Dendritic cell treated with granulocyte-macrophage colony-stimulating factor and Interleukin-4, amounts not matched to agents 40 ng/mL and 50 ng/mL, for 4 days (primary cell): Measurements from ENCODE around the gene KRT33B.

Experiments
- H3K27ac Mint-ChIP-seq: one replicate; pipeline ENCODE4 v1.8.0; 2022; ENCODE audit warnings: mild to moderate bottlenecking, mixed read lengths
- H3K27me3 Mint-ChIP-seq: one replicate; pipeline ENCODE4 v1.8.0; 2022; ENCODE audit warnings: mild to moderate bottlenecking, mixed read lengths
- H3K36me3 Mint-ChIP-seq: one replicate; pipeline ENCODE4 v1.8.0; 2022; ENCODE audit warnings: low read depth, mixed read lengths
- H3K4me1 Mint-ChIP-seq: one replicate; pipeline ENCODE4 v1.8.0; 2022; ENCODE audit warnings: low read depth, mixed read lengths
- H3K4me3 Mint-ChIP-seq: one replicate; pipeline ENCODE4 v1.8.0; 2022; ENCODE audit warnings: mild to moderate bottlenecking, moderate library complexity, mixed read lengths
- H3K9me3 Mint-ChIP-seq: one replicate; pipeline ENCODE4 v1.8.0; 2022; ENCODE audit warnings: mixed read lengths
- intact Hi-C: fragments of 100-400 bp; cut with micrococcal nuclease; formaldehyde crosslinking; loops from one replicate; pipeline ENCODE4 v1.15.0; 2022

KRT33B gene

GRCh38 chr17:41331606-41332005, 38.0 kb downstream of the KRT33B start:
- H3K4me1 Mint-ChIP-seq = peaks cover 2% of the 10 kb centered on the region
- H3K27me3 Mint-ChIP-seq = peaks cover 5% of the 10 kb centered on the region
- no peak overlapping the region for H3K27ac Mint-ChIP-seq
- no peaks in the 10 kb centered on the region for H3K9me3 Mint-ChIP-seq
- no peak overlapping the region for H3K4me3 Mint-ChIP-seq
- intact Hi-C loops = no loop called here
- no peaks in the 10 kb centered on the region for H3K36me3 Mint-ChIP-seq

GRCh38 chr17:41329279-41329948, 40.2 kb downstream of the KRT33B start:
- no peak overlapping the region for H3K27ac Mint-ChIP-seq
- H3K27me3 Mint-ChIP-seq = peaks cover 2% of the 10 kb centered on the region
- H3K36me3 Mint-ChIP-seq = no peaks in the 10 kb centered on the region
- peaks cover 4% of the 10 kb centered on the region for H3K4me1 Mint-ChIP-seq
- no peaks in the 10 kb centered on the region for H3K9me3 Mint-ChIP-seq
- intact Hi-C loops = loop anchor here (10.0 kb wide), 1 partner anchor 525 kb away; no protein-coding TSS in a partner anchor
- no peak overlapping the region for H3K4me3 Mint-ChIP-seq

GRCh38 chr17:41328207-41328606, 41.4 kb downstream of the KRT33B start:
- Mint-ChIP-seq H3K27me3 (peaks cover 7% of the 10 kb centered on the region), H3K36me3 (no peaks in the 10 kb centered on the region), H3K4me1 (peaks cover 4% of the 10 kb centered on the region), H3K4me3 (no peak overlapping the region), H3K9me3 (no peaks in the 10 kb centered on the region), H3K27ac (no peak overlapping the region)
- intact Hi-C loops = loop anchor here (10.0 kb wide), 1 partner anchor 523 kb away; no protein-coding TSS in a partner anchor

- intact Hi-C loops = loop anchor here (10.0 kb wide), 1 partner anchor 523 kb away; no protein-coding TSS in a partner anchor
- no peaks in the 10 kb centered on the region for H3K9me3 Mint-ChIP-seq
- peaks cover 7% of the 10 kb centered on the region for H3K27me3 Mint-ChIP-seq
- H3K36me3 Mint-ChIP-seq = no peaks in the 10 kb centered on the region
- H3K4me1 Mint-ChIP-seq = peaks cover 4% of the 10 kb centered on the region
- no peak overlapping the region for H3K27ac Mint-ChIP-seq
- H3K4me3 Mint-ChIP-seq = no peak overlapping the region
These were observed 42.0 kb downstream of the KRT33B start for GRCh38 chr17:41327411-41328120.

GRCh38 chr17:41326173-41327145, 43.2 kb downstream of the KRT33B start:
- Mint-ChIP-seq H3K36me3 (no peaks in the 10 kb centered on the region), H3K9me3 (no peaks in the 10 kb centered on the region), H3K27ac (no peak overlapping the region), H3K27me3 (peaks cover 7% of the 10 kb centered on the region), H3K4me3 (no peak overlapping the region), H3K4me1 (peaks cover 4% of the 10 kb centered on the region)
- intact Hi-C loops = loop anchor here (10.0 kb wide), 1 partner anchor 522 kb away; no protein-coding TSS in a partner anchor

- peaks cover 4% of the 10 kb centered on the region for H3K4me1 Mint-ChIP-seq
- intact Hi-C loops = loop anchor here (10.0 kb wide), 1 partner anchor 521 kb away; no protein-coding TSS in a partner anchor
These were observed 44.0 kb downstream of the KRT33B start for GRCh38 chr17:41325611-41326010.

GRCh38 chr17:41325126-41325525, 44.5 kb downstream of the KRT33B start:
- H3K4me1 Mint-ChIP-seq = peaks cover 4% of the 10 kb centered on the region
- intact Hi-C loops = loop anchor here (10.0 kb wide), 1 partner anchor 520 kb away; no protein-coding TSS in a partner anchor
- peaks cover 7% of the 10 kb centered on the region for H3K27me3 Mint-ChIP-seq
- H3K9me3 Mint-ChIP-seq = peaks cover 8% of the 10 kb centered on the region
- H3K4me3 Mint-ChIP-seq = no peak overlapping the region
- H3K36me3 Mint-ChIP-seq = no peaks in the 10 kb centered on the region
- no peak overlapping the region for H3K27ac Mint-ChIP-seq

More at GRCh38 chr17:41325611-41326010, 44.0 kb downstream of the KRT33B start:
- Mint-ChIP-seq H3K4me3 (no peak overlapping the region), H3K27ac (no peak overlapping the region), H3K27me3 (peaks cover 7% of the 10 kb centered on the region), H3K36me3 (no peaks in the 10 kb centered on the region), H3K9me3 (peaks cover 3% of the 10 kb centered on the region)

GRCh38 chr17:41324180-41325075, 45.2 kb downstream of the KRT33B start:
- no peak overlapping the region for H3K27ac Mint-ChIP-seq
- no peak overlapping the region for H3K4me3 Mint-ChIP-seq
- H3K27me3 Mint-ChIP-seq = peaks cover 5% of the 10 kb centered on the region
- no peaks in the 10 kb centered on the region for H3K36me3 Mint-ChIP-seq
- peaks cover 4% of the 10 kb centered on the region for H3K4me1 Mint-ChIP-seq
- peaks cover 13% of the 10 kb centered on the region for H3K9me3 Mint-ChIP-seq
- intact Hi-C loops = loop anchor here (10.0 kb wide), 1 partner anchor 520 kb away; no protein-coding TSS in a partner anchor

GRCh38 chr17:41322903-41323895, 46.4 kb downstream of the KRT33B start:
- Mint-ChIP-seq H3K4me1 (peaks cover 4% of the 10 kb centered on the region), H3K27me3 (peaks cover 6% of the 10 kb centered on the region), H3K4me3 (no peak overlapping the region), H3K27ac (no peak overlapping the region), H3K9me3 (peaks cover 13% of the 10 kb centered on the region), H3K36me3 (no peaks in the 10 kb centered on the region)
- intact Hi-C loops = loop anchor here (2.0 to 10.0 kb wide), 2 partner anchors 414 to 518 kb away; no protein-coding TSS in a partner anchor

GRCh38 chr17:41322094-41322902, 47.3 kb downstream of the KRT33B start:
- no peak overlapping the region for H3K27ac Mint-ChIP-seq
- no peaks in the 10 kb centered on the region for H3K36me3 Mint-ChIP-seq
- peaks cover 13% of the 10 kb centered on the region for H3K9me3 Mint-ChIP-seq
- H3K4me1 Mint-ChIP-seq = peaks cover 4% of the 10 kb centered on the region
- H3K27me3 Mint-ChIP-seq = peaks cover 6% of the 10 kb centered on the region
- no peak overlapping the region for H3K4me3 Mint-ChIP-seq
- intact Hi-C loops = loop anchor here (2.0 to 10.0 kb wide), 2 partner anchors 413 to 517 kb away; no protein-coding TSS in a partner anchor

GRCh38 chr17:41318231-41318630, 51.4 kb downstream of the KRT33B start:
- peaks cover 13% of the 10 kb centered on the region for H3K9me3 Mint-ChIP-seq
- no peak overlapping the region for H3K27ac Mint-ChIP-seq
- intact Hi-C loops = no loop called here
- peaks cover 11% of the 10 kb centered on the region for H3K27me3 Mint-ChIP-seq
- no peaks in the 10 kb centered on the region for H3K36me3 Mint-ChIP-seq
- H3K4me3 Mint-ChIP-seq = no peak overlapping the region
- H3K4me1 Mint-ChIP-seq = no peaks in the 10 kb centered on the region
